Aorta (tissue), 5 donors: ENCODE results near the gene REXO4. TPM values are rescaled to one million over a fixed set of nuclear protein-coding genes. Genes with fewer than 3 reads are reported as not detected.
"Not testable (repeated sequence)": the region's sequence is repeated elsewhere in the genome, so short reads cannot be mapped to it uniquely, and the experiment has no call there.

Source experiments
- ATAC-seq: fragments of 200-7000 bp; cut with Tn5 transposase; one replicate; pipeline ENCODE4 v1.9.1; 2022; ENCODE audit warnings: moderate library complexity; ENCODE audit not compliant: low FRiP score
- DNase-seq, 2 donors: peaks; one replicate each; pipeline ENCODE4 v3.0.0-alpha.2; 2020
- H3K27ac ChIP-seq, 2 donors: one replicate each; pipeline ENCODE4 v1.5.1; 2013; ENCODE audit warnings: low read length in 2 of 2, mild to moderate bottlenecking in 2 of 2, moderate library complexity in 2 of 2, control low read depth in 1 of 2, inconsistent platforms in 1 of 2, low read depth in 1 of 2
- H3K27me3 ChIP-seq, 2 donors: one replicate each; pipeline ENCODE4 v1.6.1; 2013; ENCODE audit warnings: control low read depth in 1 of 2, low read length in 1 of 2, mild to moderate bottlenecking in 1 of 2, moderate library complexity in 1 of 2; ENCODE audit not compliant: insufficient read depth in 2 of 2, control insufficient read depth in 1 of 2
- H3K36me3 ChIP-seq, 2 donors: one replicate each; pipeline ENCODE4 v1.6.1; 2013; ENCODE audit warnings: control low read depth in 1 of 2, low read length in 1 of 2, mild to moderate bottlenecking in 1 of 2; ENCODE audit not compliant: insufficient read depth in 2 of 2, control insufficient read depth in 1 of 2
- H3K4me1 ChIP-seq, 2 donors: one replicate each; pipeline ENCODE4 v1.6.1; 2013; ENCODE audit warnings: low read length in 2 of 2, control low read depth in 1 of 2, mild to moderate bottlenecking in 1 of 2, moderate library complexity in 1 of 2; ENCODE audit not compliant: insufficient read depth in 2 of 2, control insufficient read depth in 1 of 2
- H3K4me3 ChIP-seq, 2 donors: one replicate each; pipeline ENCODE4 v1.5.1; 2013; ENCODE audit warnings: low read length in 2 of 2, control low read depth in 1 of 2, mild to moderate bottlenecking in 1 of 2
- H3K9me3 ChIP-seq: one replicate; pipeline ENCODE4 v1.6.1; 2013; ENCODE audit warnings: mild to moderate bottlenecking, low read length; ENCODE audit not compliant: control insufficient read depth
- WGBS, 2 donors: extraction: QIAGEN DNeasy Blood & Tissue Kit; methylation state at CpG; one replicate each; pipeline ENCODE4 v1.1.7; 2013; 5-methylcytosine and 5-hydroxymethylcytosine counted together
- intact Hi-C, 2 donors: fragments of 100-400 bp; cut with DNase I; formaldehyde crosslinking; loops; one replicate each; pipeline versions ENCODE4 v1.14.2 to v1.15.0; 2022
- polyA plus RNA-seq, 2 donors: library from polyadenylated mRNA; stranded (reverse); fragments of 200-250 nt; gene quantifications; one replicate each; pipeline ENCODE4 v1.2.3, GENCODE V29; 2013
- total RNA-seq, 2 donors: library from RNA; stranded (reverse); fragmentation: NEBNext Ultra II Directional; extraction: Animal tissue kit (Norgen Biotek cat#: 25700); gene quantifications; one replicate each; pipeline ENCODE4 v1.2.1, GENCODE V29; 2021
- donor health status: healthy with polysubstance abuse.
- donor health status: Bipolar disorder and iron deficiency.
- donor health status: DM: no; HTN: no; CAD: no.
- donor health status: DM: no; HTN: no; CAD: no.
- donor health status: DM: yes; HTN: yes; CAD: no.

The REXO4 gene
- total and polyA plus RNA-seq, 4 donors = 10.8 to 19.1 (median 14.3) TPM

DNA sequence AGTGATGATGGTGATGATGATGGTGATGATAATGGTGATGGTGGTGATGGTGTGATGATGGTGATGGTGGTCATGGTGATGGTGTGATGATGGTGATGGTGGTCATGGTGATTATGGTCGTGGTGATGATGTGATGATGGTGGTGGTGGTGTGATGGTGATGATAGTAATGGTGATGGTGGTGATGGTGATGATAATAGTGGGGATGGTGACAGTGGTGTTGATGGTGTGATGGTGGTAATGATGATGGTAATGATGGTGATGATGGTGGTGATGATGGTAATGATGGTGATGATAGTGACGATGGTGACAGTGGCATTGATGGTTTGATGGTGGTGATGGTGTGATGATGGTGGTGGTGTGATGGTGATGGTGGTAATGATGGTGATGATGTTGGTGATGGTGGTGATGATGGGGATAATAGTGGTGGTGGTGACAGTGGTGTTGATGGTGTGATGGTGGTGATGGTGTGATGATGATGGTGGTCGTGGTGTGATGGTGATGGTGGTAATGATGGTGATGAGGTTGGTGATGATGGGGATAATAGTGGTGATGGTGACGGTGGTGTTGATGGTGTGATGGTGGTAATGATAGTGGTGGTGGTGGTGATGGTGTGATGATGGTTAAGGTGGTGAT is 35.2 kb downstream of the REXO4 start:
- Histone ChIP-seq H3K27ac (no peak overlapping the region), H3K4me3 (no peak overlapping the region), H3K9me3 (no peaks in the 10 kb centered on the region), H3K27me3 (no peaks in the 10 kb centered on the region), H3K4me1 (no peaks in the 10 kb centered on the region), H3K36me3 (no peaks in the 10 kb centered on the region)
- ATAC-seq (no peak), DNase-seq (no peak)
- intact Hi-C loops = no loop called here
- 95% methylated on average over 4 of the region's 4 CpGs for WGBS, 2 donors

DNA sequence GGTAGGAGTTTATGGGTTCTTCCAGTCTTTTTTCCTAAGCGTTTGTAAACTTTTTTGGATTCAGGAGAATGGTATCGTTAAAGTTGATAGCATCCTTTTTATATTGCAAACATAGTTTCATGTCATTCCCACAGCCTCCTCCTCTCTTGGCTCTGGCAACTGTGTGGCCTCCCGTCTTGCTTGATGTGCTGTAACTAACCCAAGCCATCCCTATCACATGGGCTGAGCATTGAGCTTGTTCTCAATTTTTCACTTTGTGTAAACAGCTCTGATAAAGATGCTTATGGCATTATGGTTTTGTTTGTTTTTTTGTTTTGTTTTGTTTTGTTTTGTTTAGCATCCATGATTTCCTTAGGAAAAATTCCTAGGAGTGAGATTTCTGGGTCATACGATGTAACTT is 37.1 kb downstream of the REXO4 start:
- ATAC-seq (no peak), DNase-seq (no peak)
- H3K36me3 ChIP-seq = no peaks in the 10 kb centered on the region
- no peaks in the 10 kb centered on the region for H3K4me1 ChIP-seq
- no peaks in the 10 kb centered on the region for H3K27me3 ChIP-seq
- H3K4me3 ChIP-seq = no peak overlapping the region
- intact Hi-C loops = no loop called here
- 87 to 90% methylated on average over 4 of the region's 4 CpGs for WGBS, 2 donors
- H3K27ac ChIP-seq = no peak overlapping the region
- no peaks in the 10 kb centered on the region for H3K9me3 ChIP-seq

DNA sequence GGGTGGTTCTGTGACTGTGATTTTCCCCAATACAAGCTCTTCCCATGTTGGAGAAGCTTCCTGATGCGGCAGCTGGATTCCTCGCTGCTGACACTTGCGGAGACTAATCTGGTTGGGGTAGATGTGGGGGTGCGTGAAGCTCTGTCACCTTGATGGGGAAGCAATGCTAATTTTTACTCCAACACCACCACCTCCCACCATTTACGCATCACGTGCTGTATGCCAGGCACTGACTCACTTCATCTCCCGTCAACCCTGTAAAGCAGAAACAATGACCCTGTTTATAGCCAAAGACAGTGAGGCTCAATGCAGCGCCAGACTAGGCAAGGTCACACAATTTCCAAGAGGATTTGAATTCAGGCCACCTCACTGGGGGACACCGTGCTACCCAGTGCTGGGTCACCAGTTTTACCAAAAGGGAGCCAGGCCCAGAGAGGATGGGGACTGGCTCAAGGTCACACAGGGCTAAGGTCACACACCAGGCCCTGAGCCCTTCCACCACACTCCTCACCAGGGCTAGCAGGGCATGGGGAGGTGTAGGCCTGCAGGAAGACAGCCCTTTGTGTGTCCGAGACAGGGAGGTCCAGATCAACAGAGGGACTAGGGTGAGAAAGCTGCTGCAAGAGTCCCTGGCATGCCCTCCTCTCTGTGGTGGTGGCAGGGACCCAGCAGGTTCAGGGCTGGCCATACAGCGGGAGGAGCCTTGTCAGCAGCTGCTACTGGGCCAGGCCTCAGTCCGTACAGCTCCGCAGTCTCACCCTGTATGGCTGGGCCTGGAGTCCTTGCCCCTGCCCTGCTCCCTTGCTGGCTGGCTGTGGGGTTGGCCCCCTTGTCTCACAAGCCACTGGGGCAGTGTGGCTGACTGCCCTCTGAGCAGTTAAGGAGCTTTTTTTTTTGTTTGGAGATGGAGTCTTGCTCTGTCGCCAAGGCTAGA is 38.4 kb downstream of the REXO4 start:
- intact Hi-C loops = loop anchor here in 1 of 2 donors (5.0 kb wide), 2 partner anchors 42 to 78 kb away; partner anchors contain the start of genes CACFD1 and SURF6
- no peak for DNase-seq
- H3K27me3 ChIP-seq = no peaks in the 10 kb centered on the region
- H3K9me3 ChIP-seq = no peaks in the 10 kb centered on the region
- H3K4me3 ChIP-seq = no peak overlapping the region
- H3K36me3 ChIP-seq = no peaks in the 10 kb centered on the region
- no peak overlapping the region for H3K27ac ChIP-seq
- no peak for ATAC-seq
- H3K4me1 ChIP-seq = no peaks in the 10 kb centered on the region
- WGBS, 2 donors = 90 to 91% methylated on average over 14 of the region's 14 CpGs

DNA sequence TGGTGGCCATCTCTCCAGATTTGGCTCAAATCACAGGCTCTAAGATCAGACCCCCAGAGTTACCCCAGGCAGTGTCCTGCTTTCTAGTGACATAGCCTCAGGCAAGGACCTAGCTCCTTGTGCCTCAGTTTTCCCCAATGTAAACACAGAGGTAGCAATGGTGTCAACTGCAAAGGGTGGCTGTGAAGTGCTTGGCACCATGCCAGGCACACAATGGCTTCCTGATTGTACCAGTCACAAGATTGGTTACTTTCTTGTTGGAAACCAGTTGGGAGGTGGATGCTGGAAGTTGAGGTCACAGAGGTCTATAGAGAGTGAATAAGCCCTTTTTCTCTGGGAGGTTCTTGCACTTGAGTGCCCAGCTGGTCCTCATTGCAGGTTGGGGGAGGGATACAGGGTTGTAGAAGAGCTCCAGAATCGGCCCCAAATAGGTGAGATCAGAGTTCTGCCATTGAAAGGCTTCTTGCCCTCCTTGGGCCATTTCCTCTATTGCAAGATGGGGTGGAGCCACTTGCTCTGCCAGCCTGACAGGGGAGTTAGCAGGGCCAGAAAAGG is 39.3 kb downstream of the REXO4 start:
- WGBS, 2 donors = 93 to 94% methylated on average over 1 of the region's 1 CpG
- Histone ChIP-seq H3K4me3 (no peak overlapping the region), H3K9me3 (no peaks in the 10 kb centered on the region), H3K4me1 (no peaks in the 10 kb centered on the region), H3K27me3 (no peaks in the 10 kb centered on the region), H3K27ac (no peak overlapping the region), H3K36me3 (no peaks in the 10 kb centered on the region)
- DNase-seq = no peak
- ATAC-seq = no peak
- intact Hi-C loops = loop anchor here in 1 of 2 donors (5.0 kb wide), 2 partner anchors 41 to 79 kb away; partner anchors contain the start of genes CACFD1 and SURF6

GRCh38 chr9:133377721-133378216 is 40.0 kb downstream of the REXO4 start:
- DNase-seq = no peak
- Histone ChIP-seq H3K4me1 (no peaks in the 10 kb centered on the region), H3K9me3 (no peaks in the 10 kb centered on the region), H3K27me3 (no peaks in the 10 kb centered on the region), H3K4me3 (no peak overlapping the region), H3K36me3 (no peaks in the 10 kb centered on the region), H3K27ac (no peak overlapping the region)
- intact Hi-C loops = loop anchor here in 1 of 2 donors (5.0 kb wide), 2 partner anchors 40 to 80 kb away; partner anchors contain the start of genes CACFD1 and SURF6
- 75 to 79% methylated on average over 6 of the region's 6 CpGs for WGBS, 2 donors
- no peak for ATAC-seq

DNA sequence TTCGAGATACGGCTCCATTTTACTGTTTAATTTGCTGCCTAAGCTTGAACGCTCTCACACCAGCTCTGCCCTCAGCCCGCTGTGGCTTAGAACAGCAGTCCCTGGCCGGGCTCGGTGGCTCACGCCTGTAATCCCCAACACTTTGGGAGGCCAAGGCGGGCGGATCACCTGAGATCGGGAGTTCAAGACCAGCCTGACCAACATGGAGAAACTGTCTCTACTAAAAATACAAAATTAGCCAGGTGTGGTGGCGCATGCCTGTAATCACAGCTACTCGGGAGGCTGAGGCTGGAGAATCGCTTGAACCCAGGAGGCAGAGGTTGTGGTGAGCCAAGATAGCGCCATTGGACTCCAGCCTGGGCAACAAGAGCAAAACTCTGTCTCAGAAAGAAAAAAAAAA is 40.5 kb downstream of the REXO4 start:
- not testable (repeated sequence) for H3K27ac ChIP-seq

DNA sequence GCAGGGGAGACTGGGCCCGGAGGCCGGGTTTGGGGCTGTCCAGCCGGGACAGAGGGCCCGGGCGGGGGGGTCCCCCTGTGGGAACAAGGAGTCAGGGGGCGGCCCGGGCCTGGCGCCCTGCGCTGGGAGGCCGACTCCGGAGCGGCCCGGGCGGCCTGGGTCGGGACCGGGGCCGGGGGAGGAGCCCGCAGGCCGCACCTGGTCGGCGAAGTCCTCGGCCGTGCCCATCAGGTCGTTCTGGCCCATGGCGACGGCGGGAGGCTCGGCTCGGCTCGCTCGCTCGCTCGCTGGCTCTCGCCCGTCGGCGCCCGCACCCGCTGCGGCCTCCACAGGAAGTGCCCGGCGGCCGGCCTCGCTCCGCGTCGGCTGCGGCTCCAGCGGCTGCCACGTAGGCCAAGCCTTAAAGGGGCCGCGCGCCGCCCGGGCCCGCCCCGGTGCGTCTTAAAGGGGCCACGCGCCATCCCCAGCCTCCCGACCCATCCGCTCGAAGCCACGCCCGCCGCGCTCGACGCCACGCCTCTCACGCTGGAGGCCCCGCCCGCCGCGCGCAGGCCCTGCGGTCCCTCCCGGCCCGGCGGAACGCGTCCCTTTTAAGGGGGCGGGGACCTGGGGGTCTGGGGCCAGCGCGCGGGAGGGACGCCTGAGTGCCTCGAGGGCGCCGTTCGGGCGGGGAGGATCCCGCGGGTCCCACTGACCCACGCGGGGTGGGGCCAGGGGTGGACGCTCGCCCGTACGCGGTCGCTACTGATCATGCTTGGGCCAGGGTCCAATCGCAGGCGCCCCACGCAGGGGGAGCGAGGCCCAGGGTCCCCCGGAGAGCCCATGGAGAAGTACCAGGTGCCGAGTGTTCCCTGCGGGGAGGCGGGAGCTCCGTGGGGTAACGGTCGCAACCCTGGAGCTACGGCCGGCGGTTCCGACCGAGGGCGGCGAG is 41.8 kb downstream of the REXO4 start, which contains the start of the genes STKLD1 and SURF4:
STKLD1 (plus strand) TSS at position 643 of the 931 bp plus-strand sequence; CDS start at position 751, 108 bp downstream.
SURF4 (minus strand) TSS at position 337 of the 931 bp plus-strand sequence; CDS start at position 246, 91 bp downstream.
- Histone ChIP-seq H3K27ac (peak within 1 kb of the TSS; percentile 85 to 93), H3K4me1 (no peaks in the 10 kb centered on the region), H3K36me3 (no peaks in the 10 kb centered on the region), H3K27me3 (no peaks in the 10 kb centered on the region), H3K9me3 (no peaks in the 10 kb centered on the region), H3K4me3 (peak within 1 kb of the TSS; percentile 99)
- intact Hi-C loops = loop anchor here in 1 of 2 donors (5.0 kb wide), 2 partner anchors 39 to 81 kb away; partner anchors contain the start of genes CACFD1 and SURF6
- WGBS, 2 donors = 0 to 1% methylated on average over 63 to 120 of the region's 120 CpGs
- ATAC-seq = peak; percentile 97
- peak; percentile 97 to 98 for DNase-seq

More for the DNA sequence above, 40.5 kb downstream of the REXO4 start:
- DNase-seq, ATAC-seq, H3K36me3 ChIP-seq, H3K27me3 ChIP-seq, H3K4me3 ChIP-seq, H3K9me3 ChIP-seq, H3K4me1 ChIP-seq: not testable (repeated sequence)
- intact Hi-C loops = loop anchor here in 1 of 2 donors (5.0 kb wide), 2 partner anchors 40 to 80 kb away; partner anchors contain the start of genes CACFD1 and SURF6
- WGBS, 2 donors = 91 to 92% methylated on average over 14 of the region's 14 CpGs
